ENCODE results near the gene PRR5L.

The PRR5L gene

GRCh38 chr11:36380296-36381014 lies 84.4 kb downstream of the PRR5L start:
- no peak for DNase-seq

GRCh38 chr11:36381015-36381360 lies 84.9 kb downstream of the PRR5L start:
- no peak for DNase-seq

- no peak for DNase-seq
These were observed 87.1 kb downstream of the PRR5L start for GRCh38 chr11:36383195-36383594.

- DNase-seq: no peak
These were observed 89.3 kb downstream of the PRR5L start for GRCh38 chr11:36385121-36385970.

- DNase-seq: no peak
These were observed 90.3 kb downstream of the PRR5L start for GRCh38 chr11:36386411-36386810.

- no peak for DNase-seq
These were observed 92.0 kb downstream of the PRR5L start for GRCh38 chr11:36388071-36388470.

GRCh38 chr11:36388951-36389350 lies 92.9 kb downstream of the PRR5L start:
- no peak for DNase-seq

GRCh38 chr11:36389811-36390210 lies 93.7 kb downstream of the PRR5L start:
- no peak for DNase-seq

GRCh38 chr11:36390963-36391471 lies 94.9 kb downstream of the PRR5L start:
- no peak for DNase-seq

GRCh38 chr11:36392196-36392595 lies 96.1 kb downstream of the PRR5L start:
- no peak for DNase-seq

GRCh38 chr11:36394056-36394455 lies 98.0 kb downstream of the PRR5L start:
- DNase-seq: no peak

GRCh38 chr11:36394926-36395325 lies 98.8 kb downstream of the PRR5L start:
- no peak for DNase-seq

- no peak for DNase-seq
These were observed 100.1 kb downstream of the PRR5L start for GRCh38 chr11:36395978-36396736.

GRCh38 chr11:36398231-36398953 lies 102.3 kb downstream of the PRR5L start:
- DNase-seq: no peak

- no peak for DNase-seq
These were observed 103.1 kb downstream of the PRR5L start for GRCh38 chr11:36399236-36399635.

GRCh38 chr11:36399745-36400144 lies 103.7 kb downstream of the PRR5L start:
- DNase-seq: no peak

GRCh38 chr11:36400766-36401455 lies 104.8 kb downstream of the PRR5L start:
- no peak for DNase-seq

GRCh38 chr11:36402568-36403170 lies 106.6 kb downstream of the PRR5L start:
- DNase-seq: no peak

- no peak for DNase-seq
These were observed 107.6 kb downstream of the PRR5L start for GRCh38 chr11:36403661-36404060.

- DNase-seq: no peak
These were observed 108.7 kb downstream of the PRR5L start for GRCh38 chr11:36404831-36405230.

- no peak for DNase-seq
These were observed 109.7 kb downstream of the PRR5L start for GRCh38 chr11:36405585-36406367.

All from stimulated activated CD4-positive, alpha-beta T cell treated with anti-CD3 and anti-CD28 coated beads, Interleukin-2, amount 100 ng/mL, for 48 hours (primary cell).